ENCODE results near the gene NHLRC1.
"Not testable (repeated sequence)": the region's sequence is repeated elsewhere in the genome, so short reads cannot be mapped to it uniquely, and the experiment has no call there.

NHLRC1 gene

DNA sequence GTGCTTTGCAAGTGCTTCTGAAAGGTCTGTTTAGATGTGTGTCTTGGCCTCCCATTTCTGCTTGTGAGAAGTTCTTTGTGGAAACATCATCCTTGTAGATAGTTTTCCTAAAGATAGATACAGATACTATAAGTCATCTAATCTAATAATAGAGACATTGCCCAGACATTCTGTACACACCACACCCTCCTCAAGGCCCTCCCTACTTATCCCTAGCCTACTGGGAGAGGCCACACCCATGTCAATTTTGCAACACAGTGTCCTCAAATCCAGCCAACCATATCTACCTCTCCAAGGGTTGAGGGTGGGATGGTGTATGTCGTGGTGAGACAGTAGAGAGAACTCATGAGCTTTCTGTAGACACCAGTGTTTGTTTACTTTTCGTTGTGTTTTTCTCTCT lies 39.0 kb upstream of the NHLRC1 start:
- H3K27ac ChIP-seq: no peak overlapping the region
- no peak for TF ChIP-seq ZFX (IDR thresholded peaks at IDR 0.05; ENCODE audit: borderline replicate concordance)

- TF ChIP-seq ZFX (IDR thresholded peaks at IDR 0.05; ENCODE audit: borderline replicate concordance): no peak
- no peak overlapping the region for H3K27ac ChIP-seq
Measured at GRCh38 chr6:18160911-18161310, 38.4 kb upstream of the NHLRC1 start.

DNA sequence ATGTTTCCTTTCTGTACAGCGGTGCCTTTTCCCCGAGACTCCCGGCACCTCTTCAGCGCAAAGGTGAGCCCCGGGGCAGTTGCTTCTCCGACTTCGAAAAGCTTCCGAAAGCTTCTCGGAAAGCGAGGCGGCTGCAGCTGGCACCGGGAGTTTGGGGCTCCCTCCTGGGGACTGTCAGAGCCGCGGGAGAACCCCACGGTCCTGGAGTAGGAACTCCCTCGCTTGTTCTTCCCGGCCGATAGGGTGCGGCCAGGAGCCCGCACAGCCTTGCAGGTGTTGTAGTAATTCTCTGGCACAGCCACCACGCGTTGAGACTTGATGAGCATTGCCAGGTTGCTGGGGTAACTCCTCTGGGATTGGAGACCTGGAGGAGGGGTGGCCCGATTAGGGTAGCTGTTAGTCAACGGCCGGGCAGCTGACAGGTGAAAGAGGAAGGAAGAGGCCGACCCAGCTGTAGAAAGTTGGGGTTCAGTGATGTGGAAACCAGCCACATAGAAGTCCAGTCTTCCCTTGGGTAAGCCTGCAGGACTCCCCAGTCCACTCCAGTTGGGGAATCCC lies 33.5 kb upstream of the NHLRC1 start:
- H3K27ac ChIP-seq: peak overlapping the region; percentile 62
- TF ChIP-seq, protein P1, sequence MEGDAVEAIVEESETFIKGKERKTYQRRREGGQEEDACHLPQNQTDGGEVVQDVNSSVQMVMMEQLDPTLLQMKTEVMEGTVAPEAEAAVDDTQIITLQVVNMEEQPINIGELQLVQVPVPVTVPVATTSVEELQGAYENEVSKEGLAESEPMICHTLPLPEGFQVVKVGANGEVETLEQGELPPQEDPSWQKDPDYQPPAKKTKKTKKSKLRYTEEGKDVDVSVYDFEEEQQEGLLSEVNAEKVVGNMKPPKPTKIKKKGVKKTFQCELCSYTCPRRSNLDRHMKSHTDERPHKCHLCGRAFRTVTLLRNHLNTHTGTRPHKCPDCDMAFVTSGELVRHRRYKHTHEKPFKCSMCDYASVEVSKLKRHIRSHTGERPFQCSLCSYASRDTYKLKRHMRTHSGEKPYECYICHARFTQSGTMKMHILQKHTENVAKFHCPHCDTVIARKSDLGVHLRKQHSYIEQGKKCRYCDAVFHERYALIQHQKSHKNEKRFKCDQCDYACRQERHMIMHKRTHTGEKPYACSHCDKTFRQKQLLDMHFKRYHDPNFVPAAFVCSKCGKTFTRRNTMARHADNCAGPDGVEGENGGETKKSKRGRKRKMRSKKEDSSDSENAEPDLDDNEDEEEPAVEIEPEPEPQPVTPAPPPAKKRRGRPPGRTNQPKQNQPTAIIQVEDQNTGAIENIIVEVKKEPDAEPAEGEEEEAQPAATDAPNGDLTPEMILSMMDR (IDR thresholded peaks at IDR 0.05): peak; percentile 56
- no peak for TF ChIP-seq ZFX (IDR thresholded peaks at IDR 0.05; ENCODE audit: borderline replicate concordance)

- H3K27ac ChIP-seq: peak within 1 kb of the TSS; percentile 62
- TF ChIP-seq, protein P1 (IDR thresholded peaks at IDR 0.05): no peak
- TF ChIP-seq ZFX (IDR thresholded peaks at IDR 0.05; ENCODE audit: borderline replicate concordance): no peak
Measured at GRCh38 chr6:18155150-18155863, 32.8 kb upstream of the NHLRC1 start, which contains the start of gene KDM1B. Gene KDM1B (plus strand): TSS chr6:18155422. CDS start chr6:18159896, 4,474 bp downstream.

- no peak for TF ChIP-seq ZFX (IDR thresholded peaks at IDR 0.05; ENCODE audit: borderline replicate concordance)
- TF ChIP-seq, protein P1 (IDR thresholded peaks at IDR 0.05): no peak
- peak within 1 kb of the TSS; percentile 62 for H3K27ac ChIP-seq
Measured at GRCh38 chr6:18154507-18155149, 32.2 kb upstream of the NHLRC1 start, which contains the start of gene TPMT. Gene TPMT (minus strand): TSS chr6:18155077. CDS start chr6:18149127, 5,950 bp downstream.

DNA sequence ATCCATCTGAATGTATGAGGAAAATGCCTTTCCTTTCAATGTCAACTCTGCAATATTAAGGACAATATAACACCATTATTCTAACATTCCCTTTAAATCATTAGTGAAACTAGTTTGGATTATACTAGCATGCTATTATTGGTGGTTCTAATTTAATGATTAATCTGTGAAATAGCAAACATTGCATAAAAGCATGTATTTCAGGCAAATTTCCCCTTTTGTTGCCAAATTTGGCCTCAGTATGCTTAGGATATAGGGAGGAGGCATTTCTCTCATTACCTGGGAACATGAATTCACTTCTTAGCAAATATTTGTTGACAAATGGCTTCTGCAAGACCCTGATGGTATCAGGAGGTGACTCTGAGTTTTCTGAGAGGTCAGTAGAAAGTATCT lies 30.8 kb upstream of the NHLRC1 start:
- TF ChIP-seq, protein P1 (IDR thresholded peaks at IDR 0.05): no peak
- TF ChIP-seq ZFX (IDR thresholded peaks at IDR 0.05; ENCODE audit: borderline replicate concordance): no peak
- peak overlapping the region; percentile 56 for H3K27ac ChIP-seq

DNA sequence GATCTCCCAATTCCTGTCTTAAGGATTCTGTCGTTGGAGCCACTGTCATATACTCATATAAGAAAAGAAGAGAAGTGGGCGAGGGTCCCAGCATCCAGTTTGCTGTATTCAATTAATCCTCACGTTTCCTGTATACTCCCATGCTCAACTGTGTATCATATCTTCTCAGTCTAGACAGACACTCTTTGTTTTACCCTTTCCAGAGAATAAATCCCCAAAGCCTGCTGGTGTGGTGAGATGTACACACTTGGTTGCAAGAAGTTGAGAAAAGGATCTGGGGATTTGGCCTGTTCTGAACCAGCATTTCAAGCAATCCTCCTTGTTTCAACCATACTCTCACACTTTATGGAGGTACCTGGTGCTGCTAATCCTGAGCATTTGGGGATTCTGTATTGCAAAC lies 29.3 kb upstream of the NHLRC1 start:
- H3K27ac ChIP-seq: no peak overlapping the region
- TF ChIP-seq, protein P1 (IDR thresholded peaks at IDR 0.05): no peak
- no peak for TF ChIP-seq ZFX (IDR thresholded peaks at IDR 0.05; ENCODE audit: borderline replicate concordance)

GRCh38 chr6:18151391-18151790 lies 28.9 kb upstream of the NHLRC1 start:
- H3K27ac ChIP-seq: not testable (repeated sequence)

Measured in 22Rv1 (cell line).